ENCODE measurements around the gene HNRNPAB. TPM values are rescaled to one million over a fixed set of nuclear protein-coding genes. Genes with fewer than 3 reads are reported as not detected.
A peak's percentile ranks its signal among the peaks of the same experiment; 100 is the strongest.
"Not testable (repeated sequence)": the region's sequence is repeated elsewhere in the genome, so short reads cannot be mapped to it uniquely, and the experiment has no call there.

HNRNPAB gene
- total and polyA plus RNA-seq, 3 donors from 2014 or later = 63.1 to 71.0 (median 66.2) TPM

DNA sequence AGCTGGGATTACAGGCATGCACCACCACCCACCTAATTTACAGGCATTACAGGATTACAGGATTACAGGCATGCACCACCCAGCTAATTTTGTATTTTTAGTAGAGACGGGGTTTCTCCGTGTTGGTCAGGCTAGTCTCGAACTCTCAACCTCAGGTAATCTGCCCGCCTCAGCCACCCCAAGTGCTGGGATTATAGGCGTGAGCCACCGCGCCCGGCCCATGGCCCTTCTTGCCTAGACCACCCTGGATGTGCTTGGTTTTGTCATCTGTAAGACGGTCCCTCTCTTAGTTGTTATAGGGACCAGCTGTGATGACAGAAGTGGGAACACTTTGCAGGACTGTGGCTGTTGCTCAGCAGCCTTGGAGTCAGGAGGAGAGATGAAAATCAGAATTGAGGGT, 31.8 kb downstream of the HNRNPAB start:
- Histone ChIP-seq H3K27ac (no peak overlapping the region), H3K36me3 (ENCODE audit: low read depth, missing control alignments) (no peaks in the 10 kb centered on the region), H3K9me3 (no peaks in the 10 kb centered on the region), H3K4me1 (peaks cover 24% of the 10 kb centered on the region), H3K27me3 (no peaks in the 10 kb centered on the region), H3K4me3 (no peak overlapping the region)
- no peak for DNase-seq
- intact Hi-C loops (cut with DNase I; ENCODE audit: low total_unique reads) = no loop called here
- TF ChIP-seq, protein P1, sequence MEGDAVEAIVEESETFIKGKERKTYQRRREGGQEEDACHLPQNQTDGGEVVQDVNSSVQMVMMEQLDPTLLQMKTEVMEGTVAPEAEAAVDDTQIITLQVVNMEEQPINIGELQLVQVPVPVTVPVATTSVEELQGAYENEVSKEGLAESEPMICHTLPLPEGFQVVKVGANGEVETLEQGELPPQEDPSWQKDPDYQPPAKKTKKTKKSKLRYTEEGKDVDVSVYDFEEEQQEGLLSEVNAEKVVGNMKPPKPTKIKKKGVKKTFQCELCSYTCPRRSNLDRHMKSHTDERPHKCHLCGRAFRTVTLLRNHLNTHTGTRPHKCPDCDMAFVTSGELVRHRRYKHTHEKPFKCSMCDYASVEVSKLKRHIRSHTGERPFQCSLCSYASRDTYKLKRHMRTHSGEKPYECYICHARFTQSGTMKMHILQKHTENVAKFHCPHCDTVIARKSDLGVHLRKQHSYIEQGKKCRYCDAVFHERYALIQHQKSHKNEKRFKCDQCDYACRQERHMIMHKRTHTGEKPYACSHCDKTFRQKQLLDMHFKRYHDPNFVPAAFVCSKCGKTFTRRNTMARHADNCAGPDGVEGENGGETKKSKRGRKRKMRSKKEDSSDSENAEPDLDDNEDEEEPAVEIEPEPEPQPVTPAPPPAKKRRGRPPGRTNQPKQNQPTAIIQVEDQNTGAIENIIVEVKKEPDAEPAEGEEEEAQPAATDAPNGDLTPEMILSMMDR (IDR thresholded peaks at IDR 0.05) = no peak
- no peak for TF ChIP-seq POLR2A (IDR thresholded peaks at IDR 0.05)
- 94 to 98% methylated on average over 9 of the region's 9 CpGs for WGBS, 2 donors

DNA sequence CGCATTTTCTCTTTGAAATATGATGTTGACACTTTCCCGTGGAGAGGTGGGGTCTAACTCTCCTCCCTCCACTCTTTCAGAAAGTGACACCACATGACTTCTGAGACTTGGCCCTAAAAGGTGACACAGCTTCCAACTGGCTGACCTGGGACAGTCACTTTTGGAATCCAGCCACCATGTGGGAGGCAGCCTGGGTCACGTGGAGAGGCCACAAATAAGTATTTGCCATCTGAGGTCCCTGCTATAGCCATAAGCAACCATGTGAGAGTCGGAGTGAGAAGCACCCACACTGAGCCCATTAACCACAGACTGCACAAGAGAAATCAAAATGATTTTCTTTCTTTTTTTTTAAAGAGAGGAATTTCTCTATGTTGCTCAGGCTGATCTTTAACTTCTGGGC, 32.3 kb downstream of the HNRNPAB start:
- no peaks in the 10 kb centered on the region for H3K36me3 ChIP-seq (ENCODE audit: low read depth, missing control alignments)
- DNase-seq = peak; percentile 46
- H3K9me3 ChIP-seq = no peaks in the 10 kb centered on the region
- no peak overlapping the region for H3K4me3 ChIP-seq
- H3K27me3 ChIP-seq = no peaks in the 10 kb centered on the region
- 43 to 53% methylated on average over 4 of the region's 4 CpGs for WGBS, 2 donors
- intact Hi-C loops (cut with DNase I; ENCODE audit: low total_unique reads) = no loop called here
- no peak overlapping the region for H3K27ac ChIP-seq
- TF ChIP-seq POLR2A (IDR thresholded peaks at IDR 0.05) = no peak
- H3K4me1 ChIP-seq = peaks cover 19% of the 10 kb centered on the region

DNA sequence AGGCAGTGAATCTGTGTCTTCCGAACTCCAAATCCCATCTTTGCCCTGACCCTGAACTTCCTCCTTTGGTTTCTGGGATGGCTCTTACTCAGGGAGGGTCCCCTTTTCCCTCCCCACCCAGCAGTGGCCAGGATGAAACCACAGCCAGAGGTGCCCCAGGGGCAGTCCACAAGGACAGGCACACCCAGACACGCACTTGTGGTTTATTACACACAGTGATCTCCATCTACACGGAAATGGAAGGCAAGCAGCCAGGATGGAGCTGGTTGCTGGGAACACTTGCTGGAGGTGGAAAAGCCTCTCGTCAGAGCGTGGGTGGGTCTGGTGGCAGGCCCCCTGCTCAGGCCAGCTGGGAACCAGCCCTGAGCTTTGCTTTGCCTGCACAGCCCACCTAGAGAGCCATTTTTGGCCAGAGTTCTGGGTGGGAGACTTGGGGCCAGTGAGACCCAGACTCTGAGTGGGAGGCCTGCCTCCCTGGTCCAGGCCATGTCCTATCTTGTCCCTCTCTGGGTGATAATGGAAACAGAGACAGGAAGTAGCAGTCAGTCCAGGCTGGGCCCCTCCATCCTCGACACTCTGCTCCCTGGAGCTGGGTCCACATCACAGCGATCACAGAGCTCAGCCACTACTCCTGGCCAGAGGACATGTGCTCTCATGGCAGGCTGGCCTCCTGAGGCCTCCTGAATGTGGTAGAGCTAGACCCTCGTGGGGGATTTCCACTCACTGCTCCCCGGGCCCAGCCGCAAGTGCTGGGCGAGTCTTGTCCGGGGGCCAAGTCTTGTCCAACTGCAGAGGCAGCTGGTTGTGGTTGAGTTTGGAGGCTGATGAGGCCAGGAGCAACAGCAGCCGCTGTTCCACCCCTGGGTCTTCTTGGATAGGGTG, 33.3 kb downstream of the HNRNPAB start:
- TF ChIP-seq, protein P1 (IDR thresholded peaks at IDR 0.05) = no peak
- no peak for TF ChIP-seq POLR2A (IDR thresholded peaks at IDR 0.05)
- 66 to 76% methylated on average over 8 to 13 of the region's 13 CpGs for WGBS, 2 donors
- intact Hi-C loops (cut with DNase I; ENCODE audit: low total_unique reads) = no loop called here
- Histone ChIP-seq H3K36me3 (ENCODE audit: low read depth, missing control alignments) (no peaks in the 10 kb centered on the region), H3K9me3 (no peaks in the 10 kb centered on the region), H3K4me3 (no peak overlapping the region), H3K27ac (no peak overlapping the region), H3K4me1 (peaks cover 19% of the 10 kb centered on the region), H3K27me3 (no peaks in the 10 kb centered on the region)
- DNase-seq = no peak

DNA sequence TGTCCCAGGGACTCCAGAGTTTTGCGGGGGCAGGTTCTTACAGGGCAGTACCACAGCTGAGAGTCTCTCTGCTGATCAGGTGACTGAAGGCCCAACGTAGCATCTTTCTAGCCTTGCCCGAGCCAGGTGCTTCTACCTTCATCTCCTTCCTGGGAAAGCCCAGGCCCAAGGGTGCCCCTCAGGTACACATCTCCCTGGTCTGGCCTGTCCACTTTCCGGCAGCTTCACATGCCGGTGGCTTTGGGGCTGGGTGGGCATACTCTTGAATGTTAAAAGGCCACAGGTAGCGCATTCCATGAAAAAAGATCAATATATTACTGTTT, 33.9 kb downstream of the HNRNPAB start:
- Histone ChIP-seq H3K36me3 (ENCODE audit: low read depth, missing control alignments) (no peaks in the 10 kb centered on the region), H3K9me3 (no peaks in the 10 kb centered on the region), H3K27ac (no peak overlapping the region), H3K27me3 (no peaks in the 10 kb centered on the region), H3K4me1 (peaks cover 15% of the 10 kb centered on the region), H3K4me3 (no peak overlapping the region)
- no peak for DNase-seq
- 95 to 98% methylated on average over 6 of the region's 6 CpGs for WGBS, 2 donors
- intact Hi-C loops (cut with DNase I; ENCODE audit: low total_unique reads) = no loop called here
- TF ChIP-seq POLR2A (IDR thresholded peaks at IDR 0.05) = no peak
- TF ChIP-seq, protein P1 (IDR thresholded peaks at IDR 0.05) = no peak

DNA sequence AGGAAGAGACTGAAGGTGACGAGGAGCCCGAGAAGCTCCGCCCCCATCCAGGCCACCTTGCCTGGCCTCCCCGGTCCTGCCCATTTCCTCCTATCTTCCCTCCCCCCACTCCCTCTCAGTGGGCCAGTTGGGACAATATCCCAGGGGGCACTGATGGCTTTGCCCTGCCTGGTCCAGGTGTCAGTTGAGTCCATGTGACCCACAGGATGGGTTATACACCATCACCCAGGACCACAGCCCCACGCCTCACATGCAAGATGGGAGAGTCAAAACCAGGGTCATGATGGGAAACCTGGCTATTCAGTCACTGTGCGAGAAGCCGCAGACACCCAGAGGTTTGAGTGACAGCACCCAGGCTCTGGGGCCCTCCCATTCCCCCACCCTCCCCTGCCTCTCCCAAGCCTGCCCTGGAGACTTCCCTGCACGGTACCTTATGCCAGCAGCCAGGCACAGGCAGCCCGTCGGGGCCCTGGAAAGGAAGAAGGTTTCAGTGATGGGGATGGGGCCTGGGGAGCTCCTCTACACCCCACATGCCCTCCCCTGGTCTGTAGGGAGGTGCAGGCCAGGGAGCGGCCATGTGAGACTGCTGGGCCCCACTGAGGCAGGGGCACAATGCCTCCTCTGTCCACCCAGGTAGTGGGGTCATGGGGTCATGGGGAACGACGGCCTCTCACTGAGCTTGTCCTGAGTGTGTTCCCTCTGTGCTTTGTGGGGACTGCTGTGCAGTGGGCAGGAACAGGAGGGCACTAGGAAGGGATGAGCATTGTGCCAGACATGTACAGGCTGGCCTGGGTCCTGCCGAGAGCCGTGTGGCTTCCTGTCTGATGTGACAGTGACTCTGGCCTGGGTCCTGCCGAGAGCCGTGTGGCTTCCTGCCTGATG, 34.6 kb downstream of the HNRNPAB start:
- Histone ChIP-seq H3K27ac (no peak overlapping the region), H3K36me3 (ENCODE audit: low read depth, missing control alignments) (no peaks in the 10 kb centered on the region), H3K4me3 (no peak overlapping the region), H3K27me3 (no peaks in the 10 kb centered on the region), H3K9me3 (no peaks in the 10 kb centered on the region), H3K4me1 (peaks cover 14% of the 10 kb centered on the region)
- intact Hi-C loops (cut with DNase I; ENCODE audit: low total_unique reads) = no loop called here
- TF ChIP-seq, protein P1 (IDR thresholded peaks at IDR 0.05) = no peak
- no peak for TF ChIP-seq POLR2A (IDR thresholded peaks at IDR 0.05)
- 74 to 87% methylated on average over 12 to 17 of the region's 17 CpGs for WGBS, 2 donors
- DNase-seq = no peak

DNA sequence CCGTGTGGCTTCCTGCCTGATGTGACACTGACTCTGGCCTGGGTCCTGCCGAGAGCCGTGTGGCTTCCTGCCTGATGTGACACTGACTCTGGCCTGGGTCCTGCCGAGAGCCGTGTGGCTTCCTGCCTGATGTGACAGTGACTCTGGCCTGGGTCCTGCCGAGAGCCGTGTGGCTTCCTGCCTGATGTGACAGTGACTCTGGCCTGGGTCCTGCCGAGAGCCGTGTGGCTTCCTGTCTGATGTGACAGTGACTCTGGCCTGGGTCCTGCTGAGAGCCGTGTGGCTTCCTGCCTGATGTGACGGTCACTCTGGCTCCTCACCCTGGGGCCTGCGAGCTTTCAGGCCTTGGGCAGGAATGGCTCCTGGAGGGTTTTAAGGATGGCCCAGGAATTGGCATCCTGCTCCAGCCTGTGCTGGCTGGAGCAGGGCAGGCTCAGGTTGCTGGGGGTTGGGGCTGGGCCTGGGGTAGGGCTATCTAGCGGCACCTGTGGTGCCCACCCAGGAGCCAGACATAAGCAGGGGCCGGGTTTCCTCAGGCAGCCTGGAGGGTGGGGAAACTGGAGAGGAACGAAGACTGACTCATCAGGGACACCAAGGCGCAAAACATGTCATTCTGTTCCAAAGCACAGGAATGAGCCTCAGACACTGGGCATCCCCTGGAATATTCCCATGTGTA, 35.4 kb downstream of the HNRNPAB start:
- H3K9me3 ChIP-seq; H3K4me3 ChIP-seq; H3K27me3 ChIP-seq; H3K36me3 ChIP-seq (ENCODE audit: low read depth, missing control alignments); H3K27ac ChIP-seq; DNase-seq; intact Hi-C loops (cut with DNase I; ENCODE audit: low total_unique reads): not testable (repeated sequence)
- H3K4me1 ChIP-seq = peaks cover 14% of the 10 kb centered on the region
- 78 to 89% methylated on average over 4 to 11 of the region's 16 CpGs for WGBS, 2 donors

Measured in testis (tissue), 3 donors.